A673 (cell line): Measurements from ENCODE around the gene FLACC1.

Experiments used
- CTCF ChIP-seq: fragments of 300-800, 200-600 bp; sonication (generic); conservative IDR thresholded peaks from 2 replicates; pipeline ENCODE4 v1.5.1; 2017; ENCODE audit warnings: low read depth, mild to moderate bottlenecking, antibody characterized with exemption, low read length, moderate library complexity, mixed read lengths
- EZH2 ChIP-seq: fragments of 200-600 bp; sonication (generic); IDR thresholded peaks from 2 replicates; pipeline ENCODE4 v1.6.1; 2017; ENCODE audit warnings: borderline replicate concordance, low read depth, mild to moderate bottlenecking, mixed read lengths, antibody characterized with exemption, low read length; ENCODE audit not compliant: poor library complexity, severe bottlenecking

GRCh38 chr2:201319511-201319910, 37.6 kb downstream of the FLACC1 start:
- TF ChIP-seq CTCF = no peak
- TF ChIP-seq EZH2 = no peak
